Muscle layer of duodenum (tissue), 2 donors: ENCODE data around the gene RIMBP3B.
A peak's percentile ranks its signal among the peaks of the same experiment; 100 is the strongest.
"Not testable (repeated sequence)": the region's sequence is repeated elsewhere in the genome, so short reads cannot be mapped to it uniquely, and the experiment has no call there.

Source experiments
- H3K27ac ChIP-seq: one replicate; pipeline ENCODE4 v1.7.0; 2013; ENCODE audit warnings: mild to moderate bottlenecking, low read length
- H3K27me3 ChIP-seq: one replicate; pipeline ENCODE4 v1.7.0; 2013; ENCODE audit warnings: low read depth, mild to moderate bottlenecking, control low read depth, low read length
- H3K36me3 ChIP-seq, 2 donors: one replicate each; pipeline ENCODE4 v1.7.0; 2013; ENCODE audit warnings: low read length in 2 of 2, control low read depth in 1 of 2, mild to moderate bottlenecking in 1 of 2; ENCODE audit not compliant: insufficient read depth in 2 of 2, control insufficient read depth in 1 of 2
- H3K4me1 ChIP-seq, 2 donors: one replicate each; pipeline ENCODE4 v1.7.0; 2013; ENCODE audit warnings: low read length in 2 of 2, mild to moderate bottlenecking in 2 of 2, control low read depth in 1 of 2, moderate library complexity in 1 of 2; ENCODE audit not compliant: insufficient read depth in 2 of 2, control insufficient read depth in 1 of 2
- H3K4me3 ChIP-seq, 2 donors: one replicate each; pipeline ENCODE4 v1.7.0; 2013; ENCODE audit warnings: low read length in 2 of 2, low read depth in 1 of 2, mild to moderate bottlenecking in 1 of 2
- H3K9me3 ChIP-seq, 2 donors: one replicate each; pipeline ENCODE4 v1.7.0; 2013; ENCODE audit warnings: low read length in 2 of 2, control low read depth in 1 of 2, mild to moderate bottlenecking in 1 of 2; ENCODE audit not compliant: control insufficient read depth in 1 of 2
- donor health status: healthy.

RIMBP3B gene

DNA sequence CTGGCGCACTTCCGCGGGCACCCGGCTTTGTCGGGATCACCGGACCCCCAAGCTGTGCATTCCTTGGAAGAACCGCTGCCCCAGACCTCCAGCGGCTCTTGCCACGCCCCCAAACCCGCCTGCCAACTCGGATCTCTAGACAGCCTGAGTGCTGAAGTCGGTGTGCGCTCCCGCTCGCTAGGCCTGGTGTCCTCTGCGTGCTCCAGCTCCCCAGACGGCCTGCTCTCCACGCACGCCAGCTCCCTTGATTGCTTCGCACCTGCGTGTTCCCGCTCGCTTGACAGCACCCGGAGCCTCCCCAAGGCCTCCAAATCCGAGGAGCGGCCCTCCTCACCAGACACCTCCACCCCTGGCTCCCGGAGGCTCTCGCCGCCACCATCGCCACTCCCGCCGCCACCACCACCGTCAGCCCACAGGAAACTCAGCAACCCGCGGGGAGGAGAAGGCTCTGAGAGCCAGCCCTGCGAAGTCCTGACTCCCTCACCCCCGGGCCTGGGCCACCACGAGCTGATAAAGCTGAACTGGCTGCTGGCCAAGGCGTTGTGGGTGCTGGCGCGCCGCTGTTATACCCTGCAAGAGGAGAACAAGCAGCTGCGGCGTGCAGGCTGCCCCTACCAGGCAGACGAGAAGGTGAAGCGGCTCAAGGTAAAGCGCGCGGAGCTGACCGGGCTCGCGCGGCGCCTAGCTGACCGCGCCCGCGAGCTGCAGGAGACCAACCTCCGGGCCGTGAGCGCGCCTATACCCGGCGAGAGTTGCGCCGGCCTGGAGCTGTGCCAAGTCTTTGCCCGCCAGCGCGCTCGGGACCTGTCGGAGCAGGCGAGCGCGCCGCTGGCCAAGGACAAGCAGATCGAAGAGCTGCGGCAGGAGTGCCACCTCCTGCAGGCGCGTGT lies 1.2 kb downstream of the RIMBP3B start:
- not testable (repeated sequence) for H3K4me3 ChIP-seq, H3K27ac ChIP-seq, H3K4me1 ChIP-seq, H3K27me3 ChIP-seq, H3K9me3 ChIP-seq, H3K36me3 ChIP-seq

DNA sequence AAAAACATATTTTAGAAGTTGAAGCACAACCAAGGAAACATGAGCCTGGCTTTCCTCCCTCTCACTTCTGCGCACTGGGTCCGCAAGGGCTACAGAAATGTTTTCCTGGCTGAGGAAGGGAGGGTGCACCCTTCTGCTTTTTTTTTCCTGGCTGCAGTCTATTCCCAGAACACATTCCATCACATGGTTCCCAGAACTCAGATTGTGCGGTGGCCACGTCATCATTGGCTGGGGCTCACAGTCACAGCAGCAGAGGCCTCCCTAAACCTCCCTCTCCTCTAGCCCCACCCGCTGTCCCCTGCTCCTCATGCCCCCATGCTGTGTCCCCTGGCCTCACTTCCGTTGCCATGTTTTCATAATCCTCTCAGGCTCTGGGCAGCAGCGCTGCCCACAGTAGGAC lies 5.9 kb downstream of the RIMBP3B start:
- not testable (repeated sequence) for H3K36me3 ChIP-seq

DNA sequence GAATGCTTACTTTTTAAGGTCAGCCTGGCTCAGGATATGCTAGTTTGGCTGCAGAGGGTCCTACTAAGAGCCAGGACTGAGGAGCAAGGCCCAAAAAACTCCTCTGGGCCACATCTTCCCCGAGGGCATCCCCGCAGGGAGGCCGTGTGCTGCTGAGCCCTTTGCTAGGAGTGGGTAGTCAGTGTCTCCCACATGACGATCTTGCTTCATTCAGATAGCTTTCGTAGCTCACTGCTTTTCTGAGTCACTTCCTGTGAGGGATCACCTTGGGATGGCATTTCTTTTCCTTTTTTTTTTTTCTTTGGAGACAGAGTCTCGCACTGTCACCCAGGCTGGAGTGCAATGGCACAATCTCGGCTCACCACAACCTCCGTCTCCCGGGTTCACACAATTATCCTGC lies 6.5 kb downstream of the RIMBP3B start:
- not testable (repeated sequence) for H3K9me3 ChIP-seq, H3K4me3 ChIP-seq, H3K36me3 ChIP-seq, H3K27ac ChIP-seq, H3K4me1 ChIP-seq, H3K27me3 ChIP-seq

More for the DNA sequence above, 5.9 kb downstream of the RIMBP3B start:
- H3K27me3 ChIP-seq, H3K4me3 ChIP-seq, H3K4me1 ChIP-seq, H3K27ac ChIP-seq, H3K9me3 ChIP-seq: not testable (repeated sequence)

DNA sequence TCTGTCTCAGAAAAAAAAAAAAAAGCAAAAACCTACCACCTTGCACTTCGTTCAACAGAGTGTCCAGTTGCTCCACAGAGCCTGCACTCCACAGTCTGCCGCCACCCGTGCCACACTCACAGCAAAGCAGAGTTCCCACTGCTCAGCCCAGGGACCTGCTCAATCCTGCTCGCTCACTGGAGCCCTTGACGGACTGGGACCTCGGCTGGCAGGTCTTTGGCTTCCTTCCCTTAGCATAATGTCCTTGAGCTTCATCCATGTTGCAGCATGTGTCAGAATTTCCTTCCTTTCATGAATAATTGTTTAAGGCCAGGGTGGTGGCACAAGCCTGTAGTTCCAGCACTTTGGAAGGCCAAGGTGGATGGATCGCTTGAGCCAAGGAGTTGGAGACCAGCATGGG lies 11.1 kb downstream of the RIMBP3B start:
- H3K4me1 ChIP-seq, H3K4me3 ChIP-seq, H3K27ac ChIP-seq, H3K36me3 ChIP-seq, H3K9me3 ChIP-seq, H3K27me3 ChIP-seq: not testable (repeated sequence)

GRCh38 chr22:21401197-21401969 lies 17.8 kb downstream of the RIMBP3B start:
- not testable (repeated sequence) for H3K27ac ChIP-seq, H3K4me1 ChIP-seq, H3K9me3 ChIP-seq, H3K36me3 ChIP-seq, H3K4me3 ChIP-seq, H3K27me3 ChIP-seq

GRCh38 chr22:21402763-21403314 lies 19.3 kb downstream of the RIMBP3B start:
- H3K27me3 ChIP-seq, H3K27ac ChIP-seq, H3K9me3 ChIP-seq, H3K4me3 ChIP-seq, H3K36me3 ChIP-seq, H3K4me1 ChIP-seq: not testable (repeated sequence)

DNA sequence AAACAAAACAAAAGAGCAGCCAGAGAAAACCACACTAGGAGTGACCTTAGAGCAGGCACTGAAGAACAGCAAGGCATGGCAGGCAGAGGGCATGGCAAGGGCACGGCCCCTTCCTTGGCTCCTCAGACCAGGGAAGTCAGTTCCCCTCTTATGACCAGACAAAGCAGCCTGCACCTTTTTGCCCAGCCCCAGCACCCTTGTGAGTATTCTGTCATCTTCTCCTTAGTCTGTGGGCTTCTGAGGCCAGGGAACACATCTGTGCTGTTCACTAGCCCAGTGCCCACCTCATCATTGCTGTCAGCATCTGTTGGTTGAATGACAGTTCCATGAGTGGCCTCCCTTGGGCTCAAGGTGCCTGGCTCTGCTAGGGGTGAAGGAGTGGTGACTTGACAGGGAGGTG lies 23.6 kb downstream of the RIMBP3B start:
- not testable (repeated sequence) for H3K4me1 ChIP-seq, H3K27me3 ChIP-seq, H3K27ac ChIP-seq, H3K36me3 ChIP-seq, H3K4me3 ChIP-seq, H3K9me3 ChIP-seq

DNA sequence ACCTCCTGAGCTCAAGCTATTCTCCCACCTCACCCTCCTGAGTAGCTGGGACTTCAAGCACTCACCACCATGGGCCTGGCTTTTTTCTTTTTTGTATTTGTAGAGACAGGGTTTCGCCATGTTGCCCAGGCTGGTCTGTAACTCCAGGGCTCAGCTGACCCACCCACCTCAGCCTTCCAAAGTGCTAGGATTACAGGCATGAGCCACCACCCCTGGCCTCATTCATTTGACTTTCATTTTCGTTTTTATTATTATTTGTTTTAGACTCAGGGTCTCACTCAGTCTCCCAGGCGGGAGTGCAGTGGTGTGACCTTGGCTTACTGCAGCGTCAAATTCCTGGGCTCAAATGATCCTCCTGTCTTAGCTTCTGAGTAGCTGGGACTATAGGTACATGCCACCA lies 24.2 kb downstream of the RIMBP3B start:
- not testable (repeated sequence) for H3K27ac ChIP-seq, H3K36me3 ChIP-seq, H3K4me1 ChIP-seq, H3K9me3 ChIP-seq, H3K27me3 ChIP-seq, H3K4me3 ChIP-seq

DNA sequence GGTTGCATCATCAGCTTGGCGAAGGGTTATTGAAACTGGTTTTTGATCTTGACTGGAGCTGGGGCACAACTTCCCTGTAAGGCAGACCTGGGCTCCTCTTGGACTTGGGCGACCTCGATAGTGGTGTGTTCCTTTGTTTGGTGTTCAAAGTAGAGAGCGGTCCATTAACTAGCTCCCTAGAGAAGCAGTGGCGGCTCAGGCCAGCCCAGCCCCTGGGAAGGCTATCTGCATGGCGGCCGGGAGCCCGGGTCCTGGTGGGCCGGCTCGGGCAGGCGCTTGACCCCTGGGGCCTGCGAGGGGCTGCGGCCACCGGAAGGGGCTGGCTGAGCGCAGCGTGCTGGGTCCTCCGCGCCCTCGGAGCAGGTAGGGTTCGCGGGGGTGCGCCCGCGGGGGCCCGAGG lies 32.8 kb downstream of the RIMBP3B start:
- H3K36me3 ChIP-seq, H3K9me3 ChIP-seq, H3K4me3 ChIP-seq, H3K27ac ChIP-seq, H3K27me3 ChIP-seq, H3K4me1 ChIP-seq: not testable (repeated sequence)

- H3K9me3 ChIP-seq, H3K27ac ChIP-seq, H3K4me1 ChIP-seq, H3K36me3 ChIP-seq, H3K27me3 ChIP-seq: not testable (repeated sequence)
- H3K4me3 ChIP-seq: peak within 1 kb of the TSS in 1 of 2 donors; percentile 38
Measured at GRCh38 chr22:21417227-21417746, 33.7 kb downstream of the RIMBP3B start, which contains the start of gene HIC2. HIC2 (plus strand) TSS chr22:21417371; CDS start chr22:21442832, 25,461 bp downstream.

- H3K27me3 ChIP-seq, H3K27ac ChIP-seq, H3K4me1 ChIP-seq, H3K36me3 ChIP-seq, H3K9me3 ChIP-seq: not testable (repeated sequence)
- peak overlapping the region in 1 of 2 donors; percentile 38 for H3K4me3 ChIP-seq
Measured at GRCh38 chr22:21417853-21418252, 34.3 kb downstream of the RIMBP3B start.
